HEK293 (cell line): ENCODE data around the gene NPAS2.

Source experiments
- CTCF ChIA-PET: fragments of 350-600 bp; formaldehyde crosslinking; extraction: SDS; loops from one replicate; lab custom pipeline; 2021; ENCODE audit warnings: antibody characterized with exemption; lab: Yijun Ruan, JAX
- POLR2A ChIA-PET: fragments of 300-600 bp; formaldehyde crosslinking; extraction: SDS; loops from one replicate; lab custom pipeline; 2020; ENCODE audit warnings: antibody characterized with exemption, inconsistent platforms; lab: Yijun Ruan, JAX
- H3K27ac ChIP-seq: fragments of 200-500 bp; sonication (Bioruptor generic); 2 replicates; pipeline ENCODE4 v1.5.1; 2014; ENCODE audit warnings: low read depth, low read length, control low read depth, inconsistent platforms; ENCODE audit errors: extremely low read depth
- H3K36me3 ChIP-seq, 2 experiments: fragments of 200-500 bp in 1 of 2; sonication (Bioruptor generic) in 1 of 2; 1 replicate in 1 of 2; 2 replicates in 1 of 2; pipeline ENCODE4 v1.5.1; 2014 to 2017; ENCODE audit warnings: inconsistent platforms in 2 of 2, low read length in 2 of 2; ENCODE audit not compliant: control insufficient read depth in 2 of 2, insufficient read depth in 1 of 2
- H3K4me1 ChIP-seq: fragments of 200-500 bp; sonication (Bioruptor generic); 2 replicates; pipeline ENCODE4 v1.5.1; 2014; ENCODE audit warnings: mild to moderate bottlenecking, low read length, inconsistent platforms; ENCODE audit not compliant: control insufficient read depth, insufficient read depth
- H3K4me3 ChIP-seq: 2 replicates; pipeline ENCODE4 v1.5.1; 2011; ENCODE audit warnings: low read depth, mild to moderate bottlenecking, control low read depth, low read length, moderate library complexity
- H3K9me3 ChIP-seq: fragments of 200-500 bp; sonication (Bioruptor generic); 2 replicates; pipeline ENCODE4 v1.5.1; 2014; ENCODE audit warnings: low read depth, low read length, inconsistent platforms; ENCODE audit not compliant: control insufficient read depth, insufficient read depth
- KLF16 ChIP-seq: fragments of 450-650 bp; formaldehyde crosslinking; IDR thresholded peaks from 2 replicates; pipeline ENCODE4 v1.5.1; 2017; ENCODE audit warnings: missing biosample characterization, missing genetic modification characterization
- ZBTB7A ChIP-seq: fragments of 450-650 bp; formaldehyde crosslinking; IDR thresholded peaks from 2 replicates; pipeline ENCODE4 v1.5.1; 2016; ENCODE audit warnings: low read depth, missing biosample characterization, missing genetic modification characterization
- ZNF175 ChIP-seq: fragments of 450-650 bp; formaldehyde crosslinking; IDR thresholded peaks from 2 replicates; pipeline ENCODE4 v1.5.1; 2016; ENCODE audit warnings: missing biosample characterization, missing genetic modification characterization
- ZNF324 ChIP-seq: fragments of 450-650 bp; formaldehyde crosslinking; IDR thresholded peaks from 2 replicates; pipeline ENCODE4 v1.5.1; 2016; ENCODE audit warnings: missing biosample characterization, missing genetic modification characterization
- ZNF626 ChIP-seq: fragments of 450-650 bp; sonication (Bioruptor Pico); formaldehyde crosslinking; IDR thresholded peaks from 2 replicates; pipeline ENCODE4 v1.5.1; 2018; ENCODE audit warnings: missing biosample characterization, missing genetic modification characterization, inconsistent platforms
- ZNF654 ChIP-seq: fragments of 450-650 bp; formaldehyde crosslinking; IDR thresholded peaks from 2 replicates; pipeline ENCODE4 v1.5.1; 2016; ENCODE audit warnings: low read depth, missing biosample characterization, missing genetic modification characterization
- ZNF660 ChIP-seq: fragments of 450-650 bp; IDR thresholded peaks from 2 replicates; pipeline ENCODE4 v1.5.1; 2018; ENCODE audit warnings: missing biosample characterization, mild to moderate bottlenecking, missing genetic modification characterization
- ZNF701 ChIP-seq: fragments of 450-650 bp; formaldehyde crosslinking; IDR thresholded peaks from 2 replicates; pipeline ENCODE4 v1.5.1; 2016; ENCODE audit warnings: missing biosample characterization, missing genetic modification characterization
- ZNF830 ChIP-seq: fragments of 450-650 bp; IDR thresholded peaks from 2 replicates; pipeline ENCODE4 v1.5.0; 2018; ENCODE audit warnings: missing biosample characterization, missing genetic modification characterization, low read depth, mild to moderate bottlenecking, moderate library complexity
- TF ChIP-seq, protein P1 (sequence below): sonication (generic); formaldehyde crosslinking; IDR thresholded peaks from 2 replicates; pipeline ENCODE4 v1.8.1; 2022; ENCODE audit warnings: mild to moderate bottlenecking, moderate library complexity, missing genetic modification reagents
- TF ChIP-seq, protein P2 (sequence below): fragments of 450-650 bp; formaldehyde crosslinking; IDR thresholded peaks from 2 replicates; pipeline ENCODE4 v1.5.1; 2016; ENCODE audit warnings: missing biosample characterization, missing genetic modification characterization, low read depth
- TF ChIP-seq, protein P3 (sequence below): fragments of 450-650 bp; formaldehyde crosslinking; IDR thresholded peaks from 2 replicates; pipeline ENCODE4 v1.5.1; 2016; ENCODE audit warnings: missing biosample characterization, missing genetic modification characterization, low read depth
- TF ChIP-seq, protein P4 (sequence below): fragments of 450-650 bp; formaldehyde crosslinking; IDR thresholded peaks from 2 replicates; pipeline ENCODE4 v1.5.1; 2016; ENCODE audit warnings: missing biosample characterization, missing genetic modification characterization
- TF ChIP-seq, protein P5 (sequence below): fragments of 450-650 bp; formaldehyde crosslinking; IDR thresholded peaks from 2 replicates; pipeline ENCODE4 v1.5.1; 2016; ENCODE audit warnings: missing biosample characterization, missing genetic modification characterization
- TF ChIP-seq, protein P6 (sequence below): fragments of 450-650 bp; formaldehyde crosslinking; IDR thresholded peaks from 2 replicates; pipeline ENCODE4 v1.5.1; 2017; ENCODE audit warnings: missing biosample characterization, missing genetic modification characterization
- TF ChIP-seq, protein P7 (sequence below): fragments of 450-650 bp; formaldehyde crosslinking; IDR thresholded peaks from 2 replicates; pipeline ENCODE4 v1.5.1; 2016; ENCODE audit warnings: missing biosample characterization, missing genetic modification characterization

The NPAS2 gene

DNA sequence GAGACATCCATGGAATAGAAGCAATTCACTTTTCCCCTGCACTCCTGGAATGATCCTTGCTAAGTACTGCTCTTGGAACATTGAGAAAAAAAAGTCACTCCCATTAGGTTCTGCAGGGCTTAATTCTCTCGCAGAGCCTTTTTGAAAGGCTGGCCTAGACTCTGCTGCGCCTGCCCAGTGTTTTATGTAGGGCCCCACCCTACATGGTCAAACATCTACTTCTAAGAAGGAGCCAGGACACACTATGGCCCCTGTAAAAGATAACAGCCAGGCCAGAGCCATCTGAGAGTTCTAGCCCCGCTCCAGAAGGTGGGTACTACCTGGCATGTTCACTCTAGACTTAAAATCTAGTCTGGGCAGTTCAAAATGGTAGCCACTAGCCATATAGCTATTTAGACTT, 30.6 kb upstream of the NPAS2 start:
- Histone ChIP-seq H3K9me3 (no peaks in the 10 kb centered on the region), H3K4me3 (no peak overlapping the region), H3K36me3 (no peaks in the 10 kb centered on the region)
- CTCF ChIA-PET = no interaction called here
- TF ChIP-seq ZNF660 = no peak
- TF ChIP-seq ZNF830 (tag by site-specific recombination) = no peak
- TF ChIP-seq, protein P1, sequence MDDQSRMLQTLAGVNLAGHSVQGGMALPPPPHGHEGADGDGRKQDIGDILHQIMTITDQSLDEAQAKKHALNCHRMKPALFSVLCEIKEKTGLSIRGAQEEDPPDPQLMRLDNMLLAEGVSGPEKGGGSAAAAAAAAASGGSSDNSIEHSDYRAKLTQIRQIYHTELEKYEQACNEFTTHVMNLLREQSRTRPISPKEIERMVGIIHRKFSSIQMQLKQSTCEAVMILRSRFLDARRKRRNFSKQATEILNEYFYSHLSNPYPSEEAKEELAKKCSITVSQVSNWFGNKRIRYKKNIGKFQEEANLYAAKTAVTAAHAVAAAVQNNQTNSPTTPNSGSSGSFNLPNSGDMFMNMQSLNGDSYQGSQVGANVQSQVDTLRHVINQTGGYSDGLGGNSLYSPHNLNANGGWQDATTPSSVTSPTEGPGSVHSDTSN (CRISPR knock-in tag) = no peak
- TF ChIP-seq, all 188 proteins: peak for 0
- peaks cover 4% of the 10 kb centered on the region; the same call in 1 of the 2 replicates for H3K4me1 ChIP-seq
- POLR2A ChIA-PET = no interaction called here
- H3K27ac ChIP-seq = no peak overlapping the region

DNA sequence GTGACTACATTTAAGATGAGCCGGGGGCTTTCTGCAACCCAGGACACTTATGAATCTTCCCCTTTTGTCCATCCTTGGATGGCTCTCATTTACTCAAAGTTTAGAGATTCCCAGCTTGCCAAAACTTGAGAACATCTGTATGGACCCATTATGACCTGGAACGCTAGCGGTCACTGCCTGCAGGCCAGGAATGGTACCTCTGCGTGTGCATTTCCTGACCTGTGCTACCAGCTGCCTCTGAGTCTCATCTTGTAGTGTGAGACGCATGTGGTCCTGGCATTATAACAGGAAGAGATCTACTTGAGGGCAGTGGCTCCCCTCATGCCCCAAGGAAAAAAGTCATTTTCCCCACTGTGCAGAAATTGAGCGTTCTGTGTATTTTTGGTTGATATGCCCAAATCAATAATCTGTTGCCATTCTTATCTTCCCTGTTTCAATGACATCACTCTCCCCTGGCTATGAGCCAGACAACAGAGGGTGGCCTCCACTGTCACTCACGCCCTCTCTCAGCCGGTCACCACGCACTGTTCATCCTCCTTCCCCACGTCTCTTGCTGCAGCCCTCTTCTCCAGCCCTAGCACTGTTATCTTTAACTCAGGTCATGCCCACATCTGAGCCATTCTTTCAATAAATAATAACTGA, 28.5 kb upstream of the NPAS2 start:
- Histone ChIP-seq H3K9me3 (no peaks in the 10 kb centered on the region), H3K36me3 (no peaks in the 10 kb centered on the region), H3K4me1 (no peaks in the 10 kb centered on the region), H3K4me3 (no peak overlapping the region), H3K27ac (no peak overlapping the region)
- ChIA-PET POLR2A (no interaction called here), CTCF (interaction anchor here (0.7 kb wide), 1 partner anchor 132 kb away, joined by 3 read pairs; no protein-coding TSS in a partner anchor)
- no peak for TF ChIP-seq ZNF701
- TF ChIP-seq, protein P2, sequence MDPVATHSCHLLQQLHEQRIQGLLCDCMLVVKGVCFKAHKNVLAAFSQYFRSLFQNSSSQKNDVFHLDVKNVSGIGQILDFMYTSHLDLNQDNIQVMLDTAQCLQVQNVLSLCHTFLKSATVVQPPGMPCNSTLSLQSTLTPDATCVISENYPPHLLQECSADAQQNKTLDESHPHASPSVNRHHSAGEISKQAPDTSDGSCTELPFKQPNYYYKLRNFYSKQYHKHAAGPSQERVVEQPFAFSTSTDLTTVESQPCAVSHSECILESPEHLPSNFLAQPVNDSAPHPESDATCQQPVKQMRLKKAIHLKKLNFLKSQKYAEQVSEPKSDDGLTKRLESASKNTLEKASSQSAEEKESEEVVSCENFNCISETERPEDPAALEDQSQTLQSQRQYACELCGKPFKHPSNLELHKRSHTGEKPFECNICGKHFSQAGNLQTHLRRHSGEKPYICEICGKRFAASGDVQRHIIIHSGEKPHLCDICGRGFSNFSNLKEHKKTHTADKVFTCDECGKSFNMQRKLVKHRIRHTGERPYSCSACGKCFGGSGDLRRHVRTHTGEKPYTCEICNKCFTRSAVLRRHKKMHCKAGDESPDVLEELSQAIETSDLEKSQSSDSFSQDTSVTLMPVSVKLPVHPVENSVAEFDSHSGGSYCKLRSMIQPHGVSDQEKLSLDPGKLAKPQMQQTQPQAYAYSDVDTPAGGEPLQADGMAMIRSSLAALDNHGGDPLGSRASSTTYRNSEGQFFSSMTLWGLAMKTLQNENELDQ (tag by site-specific recombination) = no peak
- TF ChIP-seq ZBTB7A (tag by site-specific recombination) = no peak
- TF ChIP-seq, protein P3, sequence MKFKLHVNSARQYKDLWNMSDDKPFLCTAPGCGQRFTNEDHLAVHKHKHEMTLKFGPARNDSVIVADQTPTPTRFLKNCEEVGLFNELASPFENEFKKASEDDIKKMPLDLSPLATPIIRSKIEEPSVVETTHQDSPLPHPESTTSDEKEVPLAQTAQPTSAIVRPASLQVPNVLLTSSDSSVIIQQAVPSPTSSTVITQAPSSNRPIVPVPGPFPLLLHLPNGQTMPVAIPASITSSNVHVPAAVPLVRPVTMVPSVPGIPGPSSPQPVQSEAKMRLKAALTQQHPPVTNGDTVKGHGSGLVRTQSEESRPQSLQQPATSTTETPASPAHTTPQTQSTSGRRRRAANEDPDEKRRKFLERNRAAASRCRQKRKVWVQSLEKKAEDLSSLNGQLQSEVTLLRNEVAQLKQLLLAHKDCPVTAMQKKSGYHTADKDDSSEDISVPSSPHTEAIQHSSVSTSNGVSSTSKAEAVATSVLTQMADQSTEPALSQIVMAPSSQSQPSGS = peak; percentile 55
- TF ChIP-seq ZNF175 = no peak
- TF ChIP-seq, protein P4, sequence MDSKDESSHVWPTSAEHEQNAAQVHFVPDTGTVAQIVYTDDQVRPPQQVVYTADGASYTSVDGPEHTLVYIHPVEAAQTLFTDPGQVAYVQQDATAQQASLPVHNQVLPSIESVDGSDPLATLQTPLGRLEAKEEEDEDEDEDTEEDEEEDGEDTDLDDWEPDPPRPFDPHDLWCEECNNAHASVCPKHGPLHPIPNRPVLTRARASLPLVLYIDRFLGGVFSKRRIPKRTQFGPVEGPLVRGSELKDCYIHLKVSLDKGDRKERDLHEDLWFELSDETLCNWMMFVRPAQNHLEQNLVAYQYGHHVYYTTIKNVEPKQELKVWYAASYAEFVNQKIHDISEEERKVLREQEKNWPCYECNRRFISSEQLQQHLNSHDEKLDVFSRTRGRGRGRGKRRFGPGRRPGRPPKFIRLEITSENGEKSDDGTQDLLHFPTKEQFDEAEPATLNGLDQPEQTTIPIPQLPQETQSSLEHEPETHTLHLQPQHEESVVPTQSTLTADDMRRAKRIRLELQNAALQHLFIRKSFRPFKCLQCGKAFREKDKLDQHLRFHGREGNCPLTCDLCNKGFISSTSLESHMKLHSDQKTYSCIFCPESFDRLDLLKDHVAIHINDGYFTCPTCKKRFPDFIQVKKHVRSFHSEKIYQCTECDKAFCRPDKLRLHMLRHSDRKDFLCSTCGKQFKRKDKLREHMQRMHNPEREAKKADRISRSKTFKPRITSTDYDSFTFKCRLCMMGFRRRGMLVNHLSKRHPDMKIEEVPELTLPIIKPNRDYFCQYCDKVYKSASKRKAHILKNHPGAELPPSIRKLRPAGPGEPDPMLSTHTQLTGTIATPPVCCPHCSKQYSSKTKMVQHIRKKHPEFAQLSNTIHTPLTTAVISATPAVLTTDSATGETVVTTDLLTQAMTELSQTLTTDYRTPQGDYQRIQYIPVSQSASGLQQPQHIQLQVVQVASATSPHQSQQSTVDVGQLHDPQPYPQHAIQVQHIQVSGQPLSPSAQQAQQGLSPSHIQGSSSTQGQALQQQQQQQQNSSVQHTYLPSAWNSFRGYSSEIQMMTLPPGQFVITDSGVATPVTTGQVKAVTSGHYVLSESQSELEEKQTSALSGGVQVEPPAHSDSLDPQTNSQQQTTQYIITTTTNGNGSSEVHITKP = no peak
- TF ChIP-seq ZNF324 (tag by site-specific recombination) = no peak
- TF ChIP-seq, protein P5, sequence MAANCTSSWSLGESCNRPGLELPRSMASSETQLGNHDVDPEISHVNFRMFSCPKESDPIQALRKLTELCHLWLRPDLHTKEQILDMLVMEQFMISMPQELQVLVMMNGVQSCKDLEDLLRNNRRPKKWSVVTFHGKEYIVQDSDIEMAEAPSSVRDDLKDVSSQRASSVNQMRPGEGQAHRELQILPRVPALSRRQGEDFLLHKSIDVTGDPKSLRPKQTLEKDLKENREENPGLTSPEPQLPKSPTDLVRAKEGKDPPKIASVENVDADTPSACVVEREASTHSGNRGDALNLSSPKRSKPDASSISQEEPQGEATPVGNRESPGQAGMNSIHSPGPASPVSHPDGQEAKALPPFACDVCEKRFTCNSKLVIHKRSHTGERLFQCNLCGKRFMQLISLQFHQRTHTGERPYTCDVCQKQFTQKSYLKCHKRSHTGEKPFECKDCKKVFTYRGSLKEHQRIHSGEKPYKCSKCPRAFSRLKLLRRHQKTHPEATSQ (tag by site-specific recombination) = no peak
- no peak for TF ChIP-seq ZNF654 (tag by site-specific recombination)
- TF ChIP-seq, protein P6, sequence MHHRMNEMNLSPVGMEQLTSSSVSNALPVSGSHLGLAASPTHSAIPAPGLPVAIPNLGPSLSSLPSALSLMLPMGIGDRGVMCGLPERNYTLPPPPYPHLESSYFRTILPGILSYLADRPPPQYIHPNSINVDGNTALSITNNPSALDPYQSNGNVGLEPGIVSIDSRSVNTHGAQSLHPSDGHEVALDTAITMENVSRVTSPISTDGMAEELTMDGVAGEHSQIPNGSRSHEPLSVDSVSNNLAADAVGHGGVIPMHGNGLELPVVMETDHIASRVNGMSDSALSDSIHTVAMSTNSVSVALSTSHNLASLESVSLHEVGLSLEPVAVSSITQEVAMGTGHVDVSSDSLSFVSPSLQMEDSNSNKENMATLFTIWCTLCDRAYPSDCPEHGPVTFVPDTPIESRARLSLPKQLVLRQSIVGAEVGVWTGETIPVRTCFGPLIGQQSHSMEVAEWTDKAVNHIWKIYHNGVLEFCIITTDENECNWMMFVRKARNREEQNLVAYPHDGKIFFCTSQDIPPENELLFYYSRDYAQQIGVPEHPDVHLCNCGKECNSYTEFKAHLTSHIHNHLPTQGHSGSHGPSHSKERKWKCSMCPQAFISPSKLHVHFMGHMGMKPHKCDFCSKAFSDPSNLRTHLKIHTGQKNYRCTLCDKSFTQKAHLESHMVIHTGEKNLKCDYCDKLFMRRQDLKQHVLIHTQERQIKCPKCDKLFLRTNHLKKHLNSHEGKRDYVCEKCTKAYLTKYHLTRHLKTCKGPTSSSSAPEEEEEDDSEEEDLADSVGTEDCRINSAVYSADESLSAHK (tag by site-specific recombination) = no peak
- 0 out of 2 replicates have a peak, but pooled peaks have one; percentile 27 for TF ChIP-seq KLF16 (tag by site-specific recombination)
- no peak for TF ChIP-seq ZNF626 (tag by site-specific recombination)
- TF ChIP-seq, protein P7, sequence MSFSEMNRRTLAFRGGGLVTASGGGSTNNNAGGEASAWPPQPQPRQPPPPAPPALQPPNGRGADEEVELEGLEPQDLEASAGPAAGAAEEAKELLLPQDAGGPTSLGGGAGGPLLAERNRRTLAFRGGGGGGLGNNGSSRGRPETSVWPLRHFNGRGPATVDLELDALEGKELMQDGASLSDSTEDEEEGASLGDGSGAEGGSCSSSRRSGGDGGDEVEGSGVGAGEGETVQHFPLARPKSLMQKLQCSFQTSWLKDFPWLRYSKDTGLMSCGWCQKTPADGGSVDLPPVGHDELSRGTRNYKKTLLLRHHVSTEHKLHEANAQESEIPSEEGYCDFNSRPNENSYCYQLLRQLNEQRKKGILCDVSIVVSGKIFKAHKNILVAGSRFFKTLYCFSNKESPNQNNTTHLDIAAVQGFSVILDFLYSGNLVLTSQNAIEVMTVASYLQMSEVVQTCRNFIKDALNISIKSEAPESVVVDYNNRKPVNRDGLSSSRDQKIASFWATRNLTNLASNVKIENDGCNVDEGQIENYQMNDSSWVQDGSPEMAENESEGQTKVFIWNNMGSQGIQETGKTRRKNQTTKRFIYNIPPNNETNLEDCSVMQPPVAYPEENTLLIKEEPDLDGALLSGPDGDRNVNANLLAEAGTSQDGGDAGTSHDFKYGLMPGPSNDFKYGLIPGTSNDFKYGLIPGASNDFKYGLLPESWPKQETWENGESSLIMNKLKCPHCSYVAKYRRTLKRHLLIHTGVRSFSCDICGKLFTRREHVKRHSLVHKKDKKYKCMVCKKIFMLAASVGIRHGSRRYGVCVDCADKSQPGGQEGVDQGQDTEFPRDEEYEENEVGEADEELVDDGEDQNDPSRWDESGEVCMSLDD (tag by site-specific recombination) = no peak
